GM15510 (cell line): ENCODE data around the gene SLC35D2.

Experiments used
- POLR2A ChIP-seq: IDR thresholded peaks from 3 replicates; pipeline ENCODE4 v1.6.1; 2011; ENCODE audit warnings: borderline replicate concordance; ENCODE audit not compliant: insufficient read length; ENCODE audit errors: extremely low read depth

The SLC35D2 gene

GRCh38 chr9:96386157-96386556 lies 2.6 kb upstream of the SLC35D2 start:
- TF ChIP-seq POLR2A: no peak

- no peak for TF ChIP-seq POLR2A
These were observed 709 bp downstream of the SLC35D2 start for GRCh38 chr9:96382839-96383164.

- TF ChIP-seq POLR2A: no peak
These were observed 1.3 kb downstream of the SLC35D2 start for GRCh38 chr9:96382175-96382574.

- TF ChIP-seq POLR2A: no peak
These were observed 1.8 kb downstream of the SLC35D2 start for GRCh38 chr9:96381696-96382095.

GRCh38 chr9:96381125-96381524 lies 2.4 kb downstream of the SLC35D2 start:
- no peak for TF ChIP-seq POLR2A

- no peak for TF ChIP-seq POLR2A
These were observed 4.0 kb downstream of the SLC35D2 start for GRCh38 chr9:96379461-96379860.

- no peak for TF ChIP-seq POLR2A
These were observed 5.3 kb downstream of the SLC35D2 start for GRCh38 chr9:96378187-96378586.

GRCh38 chr9:96376891-96377874 lies 6.3 kb downstream of the SLC35D2 start:
- no peak for TF ChIP-seq POLR2A

GRCh38 chr9:96367943-96368342 lies 15.6 kb downstream of the SLC35D2 start:
- TF ChIP-seq POLR2A: no peak

GRCh38 chr9:96363175-96363967 lies 20.1 kb downstream of the SLC35D2 start:
- no peak for TF ChIP-seq POLR2A

GRCh38 chr9:96361668-96362067 lies 21.8 kb downstream of the SLC35D2 start:
- TF ChIP-seq POLR2A: no peak

GRCh38 chr9:96360976-96361375 lies 22.5 kb downstream of the SLC35D2 start:
- no peak for TF ChIP-seq POLR2A

- no peak for TF ChIP-seq POLR2A
These were observed 32.6 kb downstream of the SLC35D2 start for GRCh38 chr9:96350866-96351265.

GRCh38 chr9:96348261-96348660 lies 35.2 kb downstream of the SLC35D2 start:
- no peak for TF ChIP-seq POLR2A

- no peak for TF ChIP-seq POLR2A
These were observed 38.0 kb downstream of the SLC35D2 start for GRCh38 chr9:96345551-96345950.
